HepG2 (cell line): ENCODE results near the gene GSTA1. TPM values are rescaled to one million over a fixed set of nuclear protein-coding genes. Genes with fewer than 3 reads are reported as not detected.

Experiments
- AGO2 ChIP-seq: fragments of 200-400 bp; formaldehyde crosslinking; optimal IDR thresholded peaks from 2 replicates; pipeline ENCODE3; 2017; ENCODE audit warnings: mild to moderate bottlenecking, low read depth, low read length, moderate library complexity
- ARNTL ChIP-seq: sonication (generic); formaldehyde crosslinking; IDR thresholded peaks from 2 replicates; pipeline ENCODE4 v1.4.0; 2020; ENCODE audit warnings: mild to moderate bottlenecking, missing genetic modification reagents
- CBX1 ChIP-seq: IDR thresholded peaks from one replicate; pipeline ENCODE4 v1.6.1; 2016; ENCODE audit warnings: antibody characterized with exemption, low read depth
- ELF3 ChIP-seq: IDR thresholded peaks from 2 replicates; pipeline ENCODE4 v1.6.1; 2016; ENCODE audit warnings: missing genetic modification reagents, missing compliant biosample characterization
- GMEB1 ChIP-seq: sonication (generic); formaldehyde crosslinking; IDR thresholded peaks from 2 replicates; pipeline ENCODE4 v1.5.1; 2020; ENCODE audit warnings: missing genetic modification reagents, mild to moderate bottlenecking, borderline replicate concordance
- MLXIP ChIP-seq: sonication (generic); formaldehyde crosslinking; IDR thresholded peaks from 2 replicates; pipeline ENCODE4 v1.9.0; 2021; ENCODE audit warnings: missing genetic modification reagents, borderline replicate concordance
- NR1H2 ChIP-seq: sonication (generic); formaldehyde crosslinking; IDR thresholded peaks from 2 replicates; pipeline ENCODE4 v1.8.1; 2022; ENCODE audit warnings: low read depth, missing genetic modification reagents, borderline replicate concordance
- PHB2 ChIP-seq: fragments of 450-650 bp; IDR thresholded peaks from 2 replicates; pipeline ENCODE4 v1.6.1; 2018; ENCODE audit not compliant: partially characterized antibody
- SMARCC2 ChIP-seq: fragments of 450-650 bp; IDR thresholded peaks from 2 replicates; pipeline ENCODE4 v1.6.1; 2017; ENCODE audit warnings: antibody characterized with exemption, mild to moderate bottlenecking
- SNAI1 ChIP-seq: sonication (generic); formaldehyde crosslinking; IDR thresholded peaks from 2 replicates; pipeline ENCODE4 v1.5.0; 2020; ENCODE audit warnings: mild to moderate bottlenecking, missing genetic modification reagents, borderline replicate concordance
- TBX3 ChIP-seq: fragments of 450-650 bp; IDR thresholded peaks from 2 replicates; pipeline ENCODE4 v1.6.1; 2017; ENCODE audit warnings: antibody characterized with exemption, mild to moderate bottlenecking, inconsistent platforms, borderline replicate concordance
- TOPORS ChIP-seq: sonication (generic); formaldehyde crosslinking; IDR thresholded peaks from 2 replicates; pipeline ENCODE4 v1.8.0; 2023; ENCODE audit warnings: mild to moderate bottlenecking, missing genetic modification reagents
- ZNF136 ChIP-seq: sonication (generic); formaldehyde crosslinking; IDR thresholded peaks from 2 replicates; pipeline ENCODE4 v1.8.1; 2022; ENCODE audit warnings: low read depth, mild to moderate bottlenecking, moderate library complexity, missing genetic modification reagents
- ZNF224 ChIP-seq: sonication (generic); formaldehyde crosslinking; IDR thresholded peaks from 2 replicates; pipeline ENCODE4 v1.5.0; 2020; ENCODE audit warnings: mild to moderate bottlenecking, missing genetic modification reagents
- ZNF660 ChIP-seq: sonication (generic); formaldehyde crosslinking; IDR thresholded peaks from 2 replicates; pipeline ENCODE4 v1.5.1; 2020; ENCODE audit warnings: mild to moderate bottlenecking, low read depth, missing genetic modification reagents, borderline replicate concordance
- ZNF773 ChIP-seq: sonication (generic); formaldehyde crosslinking; IDR thresholded peaks from 2 replicates; pipeline ENCODE4 v1.4.0; 2020; ENCODE audit warnings: missing genetic modification reagents, borderline replicate concordance
- ZNF891 ChIP-seq: sonication (generic); formaldehyde crosslinking; IDR thresholded peaks from 2 replicates; pipeline ENCODE4 v1.5.0; 2020; ENCODE audit warnings: mild to moderate bottlenecking, missing genetic modification reagents
- polyA plus RNA-seq, 8 experiments: library from polyadenylated mRNA; depleted of rRNA in 3 of 8; stranded (reverse) in 7 of 8; unstranded in 1 of 8; fragments of >200 nt; fragmentation: Illumina TruSeq in 4 of 8; extraction: Trizol in 4 of 8; gene quantifications; 2 replicates each; pipeline versions ENCODE4 v1.2.1 to v1.2.3, GENCODE V29; 2011 to 2016; ENCODE audit warnings: low read depth in 4 of 8, missing spikeins in 1 of 8, mixed read lengths in 1 of 8; ENCODE audit not compliant: insufficient read depth in 1 of 8
- total RNA-seq, 5 experiments: library from RNA; depleted of rRNA; stranded (reverse); fragments of >200 nt; fragmentation: Illumina TruSeq; extraction: Trizol; gene quantifications; 2 replicates each; pipeline ENCODE4 v1.2.3, GENCODE V29; 2016; ENCODE audit warnings: low read depth in 1 of 5
- TF ChIP-seq, protein P1 (sequence below): sonication (generic); formaldehyde crosslinking; IDR thresholded peaks from 2 replicates; pipeline ENCODE4 v1.5.0; 2020; ENCODE audit warnings: mild to moderate bottlenecking, missing genetic modification reagents
- TF ChIP-seq, protein P2 (sequence below): IDR thresholded peaks from 2 replicates; pipeline ENCODE4 v1.6.1; 2012; ENCODE audit warnings: low read depth, low read length, improper control_type of control experiment

GSTA1 gene
- total and polyA plus RNA-seq, 2 of the 13 experiments (the other 11 are each of a cell fraction or from before 2014, with no cell fraction given): 6.2 to 282 TPM

DNA sequence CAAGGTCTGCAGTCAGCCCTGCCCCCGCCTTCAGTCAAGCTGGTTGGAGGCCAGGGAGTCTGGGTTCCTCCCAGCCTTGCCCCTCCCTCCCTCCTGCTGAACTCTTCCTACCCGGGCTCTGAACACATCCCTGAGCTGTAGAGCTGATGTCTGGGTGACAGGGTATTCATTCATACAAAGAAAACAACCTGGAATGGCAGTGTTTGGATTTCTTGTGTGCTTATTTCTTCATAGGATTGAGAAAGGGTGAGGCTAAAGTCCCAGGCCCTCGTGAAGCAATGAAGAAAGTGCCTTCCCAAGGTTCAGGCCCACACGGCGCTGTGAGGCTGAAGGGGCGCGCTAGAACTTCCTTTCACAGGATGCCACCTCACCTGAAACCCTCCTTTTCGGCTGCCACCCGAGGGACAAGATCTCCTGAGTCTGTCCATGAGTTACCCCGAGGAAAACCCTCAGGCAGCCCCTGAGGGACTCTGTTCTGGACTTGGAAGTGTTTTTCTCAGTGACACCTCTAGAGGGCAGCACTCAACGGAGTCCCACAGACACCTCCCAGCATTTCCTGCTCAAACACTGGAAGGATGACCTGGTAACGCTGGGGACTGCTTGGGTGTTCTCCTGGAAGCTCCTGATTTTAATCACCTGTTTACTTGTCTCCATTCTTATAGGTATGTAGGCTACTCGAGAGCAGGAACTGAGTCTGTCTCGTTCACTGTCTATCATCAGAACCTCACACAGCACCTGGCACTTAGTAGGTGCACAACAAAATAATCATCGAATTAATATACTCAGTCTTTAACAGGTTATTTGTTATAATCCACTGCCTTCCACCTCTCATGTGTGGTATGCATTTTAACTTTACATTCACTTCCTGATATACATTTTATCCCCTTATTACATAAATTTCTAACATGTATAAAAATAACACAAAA is 11.8 kb upstream of the GSTA1 start (continued):
- TF ChIP-seq MLXIP (CRISPR knock-in tag): no peak
- TF ChIP-seq ZNF891 (CRISPR knock-in tag): no peak; the same call in 1 of the 2 replicates
- no peak for TF ChIP-seq CBX1
- TF ChIP-seq ARNTL (CRISPR knock-in tag): 0 out of 2 replicates have a peak, but pooled peaks have one; percentile 34
- TF ChIP-seq, protein P1, sequence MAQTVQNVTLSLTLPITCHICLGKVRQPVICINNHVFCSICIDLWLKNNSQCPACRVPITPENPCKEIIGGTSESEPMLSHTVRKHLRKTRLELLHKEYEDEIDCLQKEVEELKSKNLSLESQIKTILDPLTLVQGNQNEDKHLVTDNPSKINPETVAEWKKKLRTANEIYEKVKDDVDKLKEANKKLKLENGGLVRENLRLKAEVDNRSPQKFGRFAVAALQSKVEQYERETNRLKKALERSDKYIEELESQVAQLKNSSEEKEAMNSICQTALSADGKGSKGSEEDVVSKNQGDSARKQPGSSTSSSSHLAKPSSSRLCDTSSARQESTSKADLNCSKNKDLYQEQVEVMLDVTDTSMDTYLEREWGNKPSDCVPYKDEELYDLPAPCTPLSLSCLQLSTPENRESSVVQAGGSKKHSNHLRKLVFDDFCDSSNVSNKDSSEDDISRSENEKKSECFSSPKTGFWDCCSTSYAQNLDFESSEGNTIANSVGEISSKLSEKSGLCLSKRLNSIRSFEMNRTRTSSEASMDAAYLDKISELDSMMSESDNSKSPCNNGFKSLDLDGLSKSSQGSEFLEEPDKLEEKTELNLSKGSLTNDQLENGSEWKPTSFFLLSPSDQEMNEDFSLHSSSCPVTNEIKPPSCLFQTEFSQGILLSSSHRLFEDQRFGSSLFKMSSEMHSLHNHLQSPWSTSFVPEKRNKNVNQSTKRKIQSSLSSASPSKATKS (CRISPR knock-in tag): no peak
- TF ChIP-seq, protein P2, sequence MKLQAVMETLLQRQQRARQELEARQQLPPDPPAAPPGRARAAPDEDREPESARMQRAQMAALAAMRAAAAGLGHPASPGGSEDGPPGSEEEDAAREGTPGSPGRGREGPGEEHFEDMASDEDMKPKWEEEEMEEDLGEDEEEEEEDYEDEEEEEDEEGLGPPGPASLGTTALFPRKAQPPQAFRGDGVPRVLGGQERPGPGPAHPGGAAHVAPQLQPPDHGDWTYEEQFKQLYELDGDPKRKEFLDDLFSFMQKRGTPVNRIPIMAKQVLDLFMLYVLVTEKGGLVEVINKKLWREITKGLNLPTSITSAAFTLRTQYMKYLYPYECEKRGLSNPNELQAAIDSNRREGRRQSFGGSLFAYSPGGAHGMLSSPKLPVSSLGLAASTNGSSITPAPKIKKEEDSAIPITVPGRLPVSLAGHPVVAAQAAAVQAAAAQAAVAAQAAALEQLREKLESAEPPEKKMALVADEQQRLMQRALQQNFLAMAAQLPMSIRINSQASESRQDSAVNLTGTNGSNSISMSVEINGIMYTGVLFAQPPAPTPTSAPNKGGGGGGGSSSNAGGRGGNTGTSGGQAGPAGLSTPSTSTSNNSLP: no peak
- TF ChIP-seq NR1H2: no peak
- TF ChIP-seq SNAI1 (CRISPR knock-in tag): no peak
- TF ChIP-seq ZNF224 (CRISPR knock-in tag): no peak
- TF ChIP-seq ZNF773 (CRISPR knock-in tag): no peak
- TF ChIP-seq TOPORS: no peak; the same call in 1 of the 2 replicates
- TF ChIP-seq TBX3: peak; percentile 24; the same call in 1 of the 2 replicates
- no peak for TF ChIP-seq AGO2
- TF ChIP-seq GMEB1 (CRISPR knock-in tag): peak; percentile 21; the same call in 1 of the 2 replicates
- no peak for TF ChIP-seq SMARCC2
- TF ChIP-seq PHB2: no peak
- peak; percentile 39; the same call in 1 of the 2 replicates for TF ChIP-seq ELF3 (CRISPR knock-in tag)
- TF ChIP-seq ZNF660 (CRISPR knock-in tag): no peak
- TF ChIP-seq ZNF136: 0 out of 2 replicates have a peak, but pooled peaks have one; percentile 53
